Measurements from ENCODE around the gene FBXO22.
"Not testable (repeated sequence)": the region's sequence is repeated elsewhere in the genome, so short reads cannot be mapped to it uniquely, and the experiment has no call there.

The FBXO22 gene

GRCh38 chr15:75955720-75956119, 52.0 kb downstream of the FBXO22 start:
- H3K36me3 ChIP-seq (ENCODE audit: control insufficient read depth, insufficient read depth, low read length): no peaks in the 10 kb centered on the region
- no peaks in the 10 kb centered on the region for H3K27me3 ChIP-seq (replicated peaks; ENCODE audit: control insufficient read depth, insufficient read depth, low read length, poor library complexity, severe bottlenecking)
- no peak overlapping the region for H3K4me3 ChIP-seq (ENCODE audit: insufficient read depth, low read depth, low read length, poor library complexity, severe bottlenecking)
- no peaks in the 10 kb centered on the region for H3K4me1 ChIP-seq (ENCODE audit: control insufficient read depth, insufficient read depth, low read length, poor library complexity, severe bottlenecking)
- H3K9me3 ChIP-seq (ENCODE audit: control insufficient read depth, low read length): no peaks in the 10 kb centered on the region
- no peak overlapping the region for H3K27ac ChIP-seq (ENCODE audit: insufficient read depth, low read length, poor library complexity, severe bottlenecking)
- DNase-seq: no peak

GRCh38 chr15:75961331-75961730, 57.7 kb downstream of the FBXO22 start:
- Histone ChIP-seq H3K27me3 (replicated peaks; ENCODE audit: control insufficient read depth, insufficient read depth, low read length, poor library complexity, severe bottlenecking) (no peaks in the 10 kb centered on the region), H3K4me3 (ENCODE audit: insufficient read depth, low read depth, low read length, poor library complexity, severe bottlenecking) (no peak overlapping the region), H3K4me1 (ENCODE audit: control insufficient read depth, insufficient read depth, low read length, poor library complexity, severe bottlenecking) (no peaks in the 10 kb centered on the region), H3K9me3 (ENCODE audit: control insufficient read depth, low read length) (no peaks in the 10 kb centered on the region), H3K36me3 (ENCODE audit: control insufficient read depth, insufficient read depth, low read length) (no peaks in the 10 kb centered on the region), H3K27ac (ENCODE audit: insufficient read depth, low read length, poor library complexity, severe bottlenecking) (no peak overlapping the region)
- no peak for DNase-seq

- DNase-seq: no peak
- no peak overlapping the region for H3K27ac ChIP-seq (ENCODE audit: insufficient read depth, low read length, poor library complexity, severe bottlenecking)
- no peaks in the 10 kb centered on the region for H3K4me1 ChIP-seq (ENCODE audit: control insufficient read depth, insufficient read depth, low read length, poor library complexity, severe bottlenecking)
- H3K27me3 ChIP-seq (replicated peaks; ENCODE audit: control insufficient read depth, insufficient read depth, low read length, poor library complexity, severe bottlenecking): no peaks in the 10 kb centered on the region
- no peak overlapping the region for H3K4me3 ChIP-seq (ENCODE audit: insufficient read depth, low read depth, low read length, poor library complexity, severe bottlenecking)
- H3K36me3 ChIP-seq (ENCODE audit: control insufficient read depth, insufficient read depth, low read length): no peaks in the 10 kb centered on the region
- H3K9me3 ChIP-seq (ENCODE audit: control insufficient read depth, low read length): no peaks in the 10 kb centered on the region
Observed at GRCh38 chr15:75966073-75966472, 62.4 kb downstream of the FBXO22 start.

- not testable (repeated sequence) for H3K27me3 ChIP-seq (replicated peaks; ENCODE audit: control insufficient read depth, insufficient read depth, low read length, poor library complexity, severe bottlenecking); H3K27ac ChIP-seq (ENCODE audit: insufficient read depth, low read length, poor library complexity, severe bottlenecking); DNase-seq; H3K4me1 ChIP-seq (ENCODE audit: control insufficient read depth, insufficient read depth, low read length, poor library complexity, severe bottlenecking); H3K4me3 ChIP-seq (ENCODE audit: insufficient read depth, low read depth, low read length, poor library complexity, severe bottlenecking); H3K9me3 ChIP-seq (ENCODE audit: control insufficient read depth, low read length); H3K36me3 ChIP-seq (ENCODE audit: control insufficient read depth, insufficient read depth, low read length)
Observed at GRCh38 chr15:75976766-75977165, 73.1 kb downstream of the FBXO22 start.

- Histone ChIP-seq H3K9me3 (ENCODE audit: control insufficient read depth, low read length) (no peaks in the 10 kb centered on the region), H3K27me3 (replicated peaks; ENCODE audit: control insufficient read depth, insufficient read depth, low read length, poor library complexity, severe bottlenecking) (no peaks in the 10 kb centered on the region), H3K4me3 (ENCODE audit: insufficient read depth, low read depth, low read length, poor library complexity, severe bottlenecking) (no peak overlapping the region), H3K36me3 (ENCODE audit: control insufficient read depth, insufficient read depth, low read length) (no peaks in the 10 kb centered on the region), H3K27ac (ENCODE audit: insufficient read depth, low read length, poor library complexity, severe bottlenecking) (no peak overlapping the region), H3K4me1 (ENCODE audit: control insufficient read depth, insufficient read depth, low read length, poor library complexity, severe bottlenecking) (no peaks in the 10 kb centered on the region)
- DNase-seq: no peak
Observed at GRCh38 chr15:75981149-75981815, 77.6 kb downstream of the FBXO22 start.

DNA sequence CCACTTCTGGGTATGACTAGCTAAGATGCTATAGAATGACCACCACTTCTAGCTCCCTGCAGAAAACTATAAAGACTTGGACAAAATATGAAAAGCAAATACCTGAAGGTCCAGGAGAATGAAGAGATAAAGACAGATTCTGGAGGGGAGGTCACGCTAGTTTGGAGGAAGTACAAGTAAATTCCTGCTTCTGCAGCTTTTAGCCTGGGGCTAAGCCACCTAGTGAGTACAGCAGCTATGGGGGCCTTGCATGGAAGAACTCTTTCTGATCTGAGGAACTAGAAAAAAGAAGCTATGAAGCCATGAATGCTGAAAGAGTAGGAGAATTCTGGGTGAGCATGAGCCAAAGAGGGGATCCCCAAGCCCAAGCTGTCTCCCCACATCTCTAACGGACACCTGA, 78.8 kb downstream of the FBXO22 start:
- no peak overlapping the region for H3K27ac ChIP-seq (ENCODE audit: insufficient read depth, low read length, poor library complexity, severe bottlenecking)
- H3K9me3 ChIP-seq (ENCODE audit: control insufficient read depth, low read length): no peaks in the 10 kb centered on the region
- H3K27me3 ChIP-seq (replicated peaks; ENCODE audit: control insufficient read depth, insufficient read depth, low read length, poor library complexity, severe bottlenecking): no peaks in the 10 kb centered on the region
- H3K36me3 ChIP-seq (ENCODE audit: control insufficient read depth, insufficient read depth, low read length): no peaks in the 10 kb centered on the region
- H3K4me1 ChIP-seq (ENCODE audit: control insufficient read depth, insufficient read depth, low read length, poor library complexity, severe bottlenecking): no peaks in the 10 kb centered on the region
- DNase-seq: no peak
- H3K4me3 ChIP-seq (ENCODE audit: insufficient read depth, low read depth, low read length, poor library complexity, severe bottlenecking): no peak overlapping the region

DNA sequence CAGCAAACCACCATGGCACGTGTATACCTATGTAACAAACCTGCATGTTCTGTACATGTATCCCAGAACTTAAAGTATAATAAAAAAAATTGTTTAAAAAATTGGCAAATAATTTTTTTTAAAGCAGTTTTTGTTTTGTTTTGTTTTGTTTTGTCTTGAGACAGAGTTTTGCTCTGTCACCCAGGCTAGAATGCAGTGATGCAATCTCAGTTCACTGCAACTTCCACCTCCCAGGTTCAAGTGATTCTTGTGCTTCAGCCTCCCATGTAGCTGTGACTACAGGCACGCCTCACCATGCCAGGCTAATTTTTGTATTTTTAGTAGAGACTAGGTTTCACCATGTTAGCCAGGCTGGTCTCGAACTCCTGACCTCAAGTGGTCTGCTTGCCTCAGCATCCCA, 81.0 kb downstream of the FBXO22 start:
- H3K27me3 ChIP-seq (replicated peaks; ENCODE audit: control insufficient read depth, insufficient read depth, low read length, poor library complexity, severe bottlenecking); H3K27ac ChIP-seq (ENCODE audit: insufficient read depth, low read length, poor library complexity, severe bottlenecking); H3K36me3 ChIP-seq (ENCODE audit: control insufficient read depth, insufficient read depth, low read length); H3K4me1 ChIP-seq (ENCODE audit: control insufficient read depth, insufficient read depth, low read length, poor library complexity, severe bottlenecking); H3K9me3 ChIP-seq (ENCODE audit: control insufficient read depth, low read length); H3K4me3 ChIP-seq (ENCODE audit: insufficient read depth, low read depth, low read length, poor library complexity, severe bottlenecking); DNase-seq: not testable (repeated sequence)

GRCh38 chr15:75985971-75986370, 82.3 kb downstream of the FBXO22 start:
- Histone ChIP-seq H3K4me1 (ENCODE audit: control insufficient read depth, insufficient read depth, low read length, poor library complexity, severe bottlenecking) (no peaks in the 10 kb centered on the region), H3K4me3 (ENCODE audit: insufficient read depth, low read depth, low read length, poor library complexity, severe bottlenecking) (no peak overlapping the region), H3K27ac (ENCODE audit: insufficient read depth, low read length, poor library complexity, severe bottlenecking) (no peak overlapping the region), H3K27me3 (replicated peaks; ENCODE audit: control insufficient read depth, insufficient read depth, low read length, poor library complexity, severe bottlenecking) (no peaks in the 10 kb centered on the region), H3K9me3 (ENCODE audit: control insufficient read depth, low read length) (no peaks in the 10 kb centered on the region), H3K36me3 (ENCODE audit: control insufficient read depth, insufficient read depth, low read length) (no peaks in the 10 kb centered on the region)
- DNase-seq: no peak

GRCh38 chr15:75989045-75989444, 85.4 kb downstream of the FBXO22 start:
- no peaks in the 10 kb centered on the region for H3K9me3 ChIP-seq (ENCODE audit: control insufficient read depth, low read length)
- no peak for DNase-seq
- no peaks in the 10 kb centered on the region for H3K36me3 ChIP-seq (ENCODE audit: control insufficient read depth, insufficient read depth, low read length)
- no peak overlapping the region for H3K4me3 ChIP-seq (ENCODE audit: insufficient read depth, low read depth, low read length, poor library complexity, severe bottlenecking)
- no peaks in the 10 kb centered on the region for H3K27me3 ChIP-seq (replicated peaks; ENCODE audit: control insufficient read depth, insufficient read depth, low read length, poor library complexity, severe bottlenecking)
- H3K27ac ChIP-seq (ENCODE audit: insufficient read depth, low read length, poor library complexity, severe bottlenecking): no peak overlapping the region
- H3K4me1 ChIP-seq (ENCODE audit: control insufficient read depth, insufficient read depth, low read length, poor library complexity, severe bottlenecking): no peaks in the 10 kb centered on the region

- H3K27me3 ChIP-seq (replicated peaks; ENCODE audit: control insufficient read depth, insufficient read depth, low read length, poor library complexity, severe bottlenecking): no peaks in the 10 kb centered on the region
- no peaks in the 10 kb centered on the region for H3K9me3 ChIP-seq (ENCODE audit: control insufficient read depth, low read length)
- H3K4me3 ChIP-seq (ENCODE audit: insufficient read depth, low read depth, low read length, poor library complexity, severe bottlenecking): no peak overlapping the region
- H3K4me1 ChIP-seq (ENCODE audit: control insufficient read depth, insufficient read depth, low read length, poor library complexity, severe bottlenecking): no peaks in the 10 kb centered on the region
- no peak overlapping the region for H3K27ac ChIP-seq (ENCODE audit: insufficient read depth, low read length, poor library complexity, severe bottlenecking)
- no peak for DNase-seq
- no peaks in the 10 kb centered on the region for H3K36me3 ChIP-seq (ENCODE audit: control insufficient read depth, insufficient read depth, low read length)
Observed at GRCh38 chr15:75989875-75990274, 86.2 kb downstream of the FBXO22 start.
